ENCODE results near the gene CGNL1. TPM values are rescaled to one million over a fixed set of nuclear protein-coding genes. Genes with fewer than 3 reads are reported as not detected.

CGNL1 gene
- total RNA-seq, 4 donors from 2014 or later: 40.7 to 74.4 (median 56.0) TPM

DNA sequence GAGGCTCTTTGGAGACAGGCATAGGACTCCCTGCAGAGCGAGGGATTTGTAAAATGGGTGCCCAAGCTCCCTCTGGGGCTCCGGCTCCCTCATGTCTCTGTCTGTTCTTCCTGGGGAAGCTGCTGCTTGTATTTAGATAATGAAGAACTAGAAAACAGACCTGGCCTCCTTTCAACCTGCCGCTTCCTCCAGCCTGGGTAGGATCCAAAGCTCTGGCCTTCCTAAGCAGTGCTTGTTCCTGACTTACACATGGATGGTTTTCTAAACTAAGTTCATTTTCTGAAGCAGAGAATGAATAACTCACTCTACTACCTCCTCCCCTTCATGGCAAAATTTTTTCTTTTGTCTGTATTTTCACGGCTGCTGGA is 178.5 kb downstream of the CGNL1 start:
- Histone ChIP-seq H3K9me3 (no peaks in the 10 kb centered on the region), H3K27me3 (no peaks in the 10 kb centered on the region), H3K4me1 (peaks cover 35 to 39% of the 10 kb centered on the region in 2 donors), H3K4me3 (replicated peaks in 1 of 3) (no peak overlapping the region), H3K36me3 (no peaks in the 10 kb centered on the region), H3K27ac (peak overlapping the region in 2 of 3 donors; percentile 39 to 54)
- TF ChIP-seq, protein P1, sequence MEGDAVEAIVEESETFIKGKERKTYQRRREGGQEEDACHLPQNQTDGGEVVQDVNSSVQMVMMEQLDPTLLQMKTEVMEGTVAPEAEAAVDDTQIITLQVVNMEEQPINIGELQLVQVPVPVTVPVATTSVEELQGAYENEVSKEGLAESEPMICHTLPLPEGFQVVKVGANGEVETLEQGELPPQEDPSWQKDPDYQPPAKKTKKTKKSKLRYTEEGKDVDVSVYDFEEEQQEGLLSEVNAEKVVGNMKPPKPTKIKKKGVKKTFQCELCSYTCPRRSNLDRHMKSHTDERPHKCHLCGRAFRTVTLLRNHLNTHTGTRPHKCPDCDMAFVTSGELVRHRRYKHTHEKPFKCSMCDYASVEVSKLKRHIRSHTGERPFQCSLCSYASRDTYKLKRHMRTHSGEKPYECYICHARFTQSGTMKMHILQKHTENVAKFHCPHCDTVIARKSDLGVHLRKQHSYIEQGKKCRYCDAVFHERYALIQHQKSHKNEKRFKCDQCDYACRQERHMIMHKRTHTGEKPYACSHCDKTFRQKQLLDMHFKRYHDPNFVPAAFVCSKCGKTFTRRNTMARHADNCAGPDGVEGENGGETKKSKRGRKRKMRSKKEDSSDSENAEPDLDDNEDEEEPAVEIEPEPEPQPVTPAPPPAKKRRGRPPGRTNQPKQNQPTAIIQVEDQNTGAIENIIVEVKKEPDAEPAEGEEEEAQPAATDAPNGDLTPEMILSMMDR (IDR thresholded peaks at IDR 0.05): no peak
- TF ChIP-seq POLR2A (IDR thresholded peaks at IDR 0.05): no peak
- 56 to 66% methylated on average over 4 of the region's 4 CpGs for WGBS, 2 donors
- peak in 1 of 2 donors; percentile 41 for DNase-seq
- intact Hi-C loops (cut with DNase I): loop anchor here (5.0 to 10.0 kb wide), 2 partner anchors 53 to 310 kb away; no protein-coding TSS in a partner anchor

DNA sequence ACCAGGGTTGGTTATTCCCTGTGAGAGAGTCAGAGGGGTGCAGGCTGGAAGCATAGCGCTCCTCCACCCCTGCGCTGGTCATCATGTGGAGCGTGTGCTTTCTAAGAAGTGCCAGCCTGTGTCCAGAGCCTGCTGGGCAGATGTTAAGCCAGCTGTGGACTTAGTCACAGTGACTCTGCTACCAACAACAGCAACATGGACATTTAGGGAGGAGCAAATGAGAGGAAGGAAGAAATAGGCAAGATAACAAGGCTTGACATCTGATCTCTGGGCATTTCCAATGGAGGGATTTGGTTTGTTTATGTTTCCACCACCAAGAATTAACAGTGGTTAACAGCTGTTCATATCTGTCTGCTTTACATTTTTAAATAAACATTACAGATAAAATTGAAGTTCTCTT is 179.0 kb downstream of the CGNL1 start:
- H3K4me1 ChIP-seq: peaks cover 30 to 34% of the 10 kb centered on the region in 2 donors
- H3K36me3 ChIP-seq: no peaks in the 10 kb centered on the region
- H3K4me3 ChIP-seq (replicated peaks in 1 of 3): no peak overlapping the region
- peak overlapping the region in 2 of 3 donors; percentile 39 to 54 for H3K27ac ChIP-seq
- H3K27me3 ChIP-seq: no peaks in the 10 kb centered on the region
- no peaks in the 10 kb centered on the region for H3K9me3 ChIP-seq
- peak in 1 of 2 donors; percentile 25 for DNase-seq
- 92 to 95% methylated on average over 3 of the region's 3 CpGs for WGBS, 2 donors
- intact Hi-C loops (cut with DNase I): loop anchor here (5.0 to 10.0 kb wide), 2 partner anchors 52 to 310 kb away; no protein-coding TSS in a partner anchor
- TF ChIP-seq, protein P1 (IDR thresholded peaks at IDR 0.05): no peak
- TF ChIP-seq POLR2A (IDR thresholded peaks at IDR 0.05): no peak

DNA sequence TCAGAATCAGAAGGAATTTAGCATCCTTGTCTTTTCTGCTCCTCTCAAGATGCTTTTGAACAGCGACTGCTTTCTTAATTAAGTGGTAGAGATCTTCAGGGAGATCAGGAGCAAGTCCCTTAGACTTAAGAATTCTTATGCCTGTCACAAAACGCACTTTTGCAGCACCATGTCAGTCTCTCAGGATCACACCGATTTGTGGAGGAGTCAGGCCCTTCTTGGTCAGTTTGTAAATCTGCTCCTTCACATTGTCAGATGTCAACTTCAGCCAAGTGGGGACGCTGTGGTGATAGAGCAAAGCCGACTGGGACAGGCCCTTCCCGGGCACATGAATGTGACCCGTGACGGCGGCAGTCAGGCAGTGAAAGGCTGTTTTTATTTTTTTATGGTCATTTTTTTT is 179.7 kb downstream of the CGNL1 start:
- H3K27ac ChIP-seq: no peak overlapping the region
- H3K9me3 ChIP-seq: no peaks in the 10 kb centered on the region
- no peaks in the 10 kb centered on the region for H3K36me3 ChIP-seq
- no peak for TF ChIP-seq POLR2A (IDR thresholded peaks at IDR 0.05)
- TF ChIP-seq, protein P1 (IDR thresholded peaks at IDR 0.05): no peak
- no peak for DNase-seq
- H3K4me1 ChIP-seq: peaks cover 24 to 27% of the 10 kb centered on the region in 2 donors
- no peaks in the 10 kb centered on the region for H3K27me3 ChIP-seq
- no peak overlapping the region for H3K4me3 ChIP-seq (replicated peaks in 1 of 3)
- WGBS, 2 donors: 88% methylated on average over 9 of the region's 9 CpGs
- intact Hi-C loops (cut with DNase I): loop anchor here (5.0 to 10.0 kb wide), 2 partner anchors 51 to 309 kb away; no protein-coding TSS in a partner anchor

DNA sequence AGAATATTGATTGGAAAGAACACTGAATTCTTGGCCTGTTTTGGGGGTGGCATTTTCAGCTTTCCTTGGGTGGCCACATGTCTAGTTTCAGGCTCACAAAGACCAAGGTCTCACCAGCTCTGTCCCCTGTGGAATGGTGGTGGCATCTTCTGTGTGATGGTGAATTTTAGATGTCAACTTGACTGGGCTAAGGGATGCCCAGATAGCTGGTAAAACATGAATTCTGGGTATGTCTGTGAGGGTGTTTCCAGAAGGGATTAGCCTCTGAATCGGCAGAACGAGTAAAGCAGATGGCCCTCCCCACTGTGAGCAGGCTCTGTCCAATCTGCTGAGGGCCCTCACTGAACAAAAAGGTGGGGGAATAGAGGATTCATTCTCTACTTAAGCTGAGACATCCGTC is 181.0 kb downstream of the CGNL1 start:
- intact Hi-C loops (cut with DNase I): loop anchor here (5.0 to 10.0 kb wide), 2 partner anchors 50 to 308 kb away; no protein-coding TSS in a partner anchor
- Histone ChIP-seq H3K27ac (no peak overlapping the region), H3K9me3 (no peaks in the 10 kb centered on the region), H3K27me3 (no peaks in the 10 kb centered on the region), H3K4me3 (replicated peaks in 1 of 3) (no peak overlapping the region), H3K36me3 (no peaks in the 10 kb centered on the region), H3K4me1 (peaks cover 11 to 14% of the 10 kb centered on the region in 2 donors)
- no peak for DNase-seq
- no peak for TF ChIP-seq POLR2A (IDR thresholded peaks at IDR 0.05)
- TF ChIP-seq, protein P1 (IDR thresholded peaks at IDR 0.05): no peak
- 89 to 93% methylated on average over 3 of the region's 3 CpGs for WGBS, 2 donors

DNA sequence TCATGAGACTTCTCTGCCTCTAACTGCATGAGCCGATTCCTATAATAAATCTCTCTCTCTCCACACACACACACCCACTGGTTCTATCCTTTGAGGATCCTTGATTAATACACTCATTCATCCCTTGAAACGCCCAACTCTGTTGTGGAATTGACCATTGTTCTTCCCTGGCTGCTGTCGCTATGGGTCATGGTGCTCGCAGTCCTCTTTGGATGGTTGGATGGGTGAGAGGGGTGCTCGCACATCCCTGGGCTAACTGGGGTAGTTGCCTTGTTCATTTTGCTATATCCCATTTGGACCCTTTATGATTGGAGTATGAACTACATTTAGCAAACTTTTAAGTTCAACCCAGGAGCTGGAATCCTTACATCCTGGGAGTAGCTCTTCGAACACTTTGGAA is 181.5 kb downstream of the CGNL1 start:
- 90 to 98% methylated on average over 6 of the region's 6 CpGs for WGBS, 2 donors
- Histone ChIP-seq H3K9me3 (no peaks in the 10 kb centered on the region), H3K36me3 (no peaks in the 10 kb centered on the region), H3K4me1 (peaks cover 8 to 13% of the 10 kb centered on the region in 2 donors), H3K27me3 (no peaks in the 10 kb centered on the region), H3K4me3 (replicated peaks in 1 of 3) (no peak overlapping the region), H3K27ac (no peak overlapping the region)
- TF ChIP-seq, protein P1 (IDR thresholded peaks at IDR 0.05): no peak
- TF ChIP-seq POLR2A (IDR thresholded peaks at IDR 0.05): no peak
- no peak for DNase-seq
- intact Hi-C loops (cut with DNase I): loop anchor here (5.0 to 10.0 kb wide), 2 partner anchors 49 to 307 kb away; no protein-coding TSS in a partner anchor
